ENCODE data around the gene C19orf67.

Gene C19orf67

GRCh38 chr19:14120497-14120780 lies 34.9 kb upstream of the C19orf67 start:
- H3K36me3 ChIP-seq (ENCODE audit: control insufficient read depth, insufficient read depth, low read length) = no peaks in the 10 kb centered on the region
- peak overlapping the region; percentile 100 for H3K27ac ChIP-seq

DNA sequence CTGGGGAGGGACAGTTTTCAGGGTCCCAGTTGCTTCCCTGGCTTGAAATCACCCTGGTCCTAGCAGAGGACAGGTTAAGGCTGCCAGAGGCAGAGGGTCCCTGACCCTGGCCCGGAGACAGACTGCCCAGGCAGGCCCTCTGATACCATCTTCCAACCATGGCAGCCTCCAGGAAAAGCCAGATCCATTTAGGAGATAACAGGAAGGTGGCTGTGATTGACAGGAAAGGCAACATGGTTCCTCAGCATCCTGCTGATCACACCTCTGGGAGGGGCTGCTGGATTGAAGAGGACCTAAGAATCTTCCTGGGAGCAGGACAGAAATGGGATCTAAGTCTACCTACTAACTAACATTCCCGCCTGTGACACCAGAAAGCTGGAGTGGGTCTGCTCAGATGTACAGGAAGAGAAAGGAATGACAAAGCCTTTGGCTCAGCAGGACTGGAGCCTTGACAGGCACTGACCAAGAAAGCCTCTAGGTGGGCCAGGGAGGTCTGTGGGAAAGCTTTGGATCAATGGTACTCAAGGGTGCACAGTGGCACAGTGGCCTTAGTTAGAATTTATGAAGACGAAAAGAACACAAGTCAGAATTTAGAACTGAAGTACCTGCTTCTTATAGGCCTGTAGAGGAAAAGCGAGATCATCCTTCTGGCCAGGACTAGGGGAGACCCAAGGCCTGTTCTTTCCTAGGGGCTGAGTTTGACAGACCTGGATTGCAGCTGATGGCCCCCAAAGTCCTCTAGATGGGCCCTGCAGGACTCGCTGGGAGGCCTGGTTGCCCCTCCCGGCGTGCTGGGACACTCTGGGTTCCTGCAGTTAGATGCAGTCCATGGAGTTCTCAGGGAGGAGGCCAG lies 34.3 kb upstream of the C19orf67 start:
- H3K27me3 ChIP-seq (ENCODE audit: control insufficient read depth, insufficient read depth, low read length) = no peaks in the 10 kb centered on the region
- peaks cover 19% of the 10 kb centered on the region for H3K79me2 ChIP-seq
- peak overlapping the region; percentile 100 for H3K27ac ChIP-seq
- H3K36me3 ChIP-seq (ENCODE audit: control insufficient read depth, insufficient read depth, low read length) = no peaks in the 10 kb centered on the region
- no peak for TF ChIP-seq CTCF (IDR thresholded peaks at IDR 0.05)
- H3K4me2 ChIP-seq (ENCODE audit: low read length) = peak overlapping the region; percentile 98
- H3K4me1 ChIP-seq = peaks cover 35% of the 10 kb centered on the region
- peak overlapping the region; percentile 82 for H2AFZ ChIP-seq
- H3K9ac ChIP-seq = no peak overlapping the region
- no peaks in the 10 kb centered on the region for H3K9me3 ChIP-seq (ENCODE audit: control insufficient read depth, low read length)
- no peak overlapping the region for H3K4me3 ChIP-seq (ENCODE audit: low read depth, low read length)

More at GRCh38 chr19:14120497-14120780, 34.9 kb upstream of the C19orf67 start:
- H3K4me2 ChIP-seq (ENCODE audit: low read length) = no peak overlapping the region
- no peak overlapping the region for H3K4me3 ChIP-seq (ENCODE audit: low read depth, low read length)
- H3K4me1 ChIP-seq = peaks cover 35% of the 10 kb centered on the region
- H3K27me3 ChIP-seq (ENCODE audit: control insufficient read depth, insufficient read depth, low read length) = no peaks in the 10 kb centered on the region
- no peak overlapping the region for H3K9ac ChIP-seq
- H3K9me3 ChIP-seq (ENCODE audit: control insufficient read depth, low read length) = no peaks in the 10 kb centered on the region
- TF ChIP-seq CTCF (IDR thresholded peaks at IDR 0.05) = no peak
- H2AFZ ChIP-seq = peak overlapping the region; percentile 82
- peaks cover 18% of the 10 kb centered on the region for H3K79me2 ChIP-seq

DNA sequence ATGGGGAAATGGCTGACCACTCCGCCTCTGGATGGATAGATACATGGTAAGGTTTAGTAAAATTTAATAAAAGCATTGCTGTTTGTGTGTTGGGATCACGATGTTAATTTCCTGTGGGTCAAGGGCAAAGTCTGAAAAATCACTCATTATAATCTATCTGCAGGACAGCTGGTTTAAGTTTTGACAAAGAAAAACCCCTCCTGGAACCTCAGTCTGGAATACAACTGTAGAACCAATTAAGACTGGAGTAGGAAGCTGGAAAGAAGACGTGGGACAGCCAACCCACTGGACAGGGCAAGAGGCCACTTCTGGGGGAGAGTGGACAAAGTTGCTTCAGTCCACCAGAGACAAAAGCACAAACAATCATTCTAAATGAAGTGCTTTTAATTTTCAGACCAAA lies 33.6 kb upstream of the C19orf67 start:
- TF ChIP-seq CTCF (IDR thresholded peaks at IDR 0.05) = no peak
- peaks cover 39% of the 10 kb centered on the region for H3K4me1 ChIP-seq

GRCh38 chr19:14118165-14119051 lies 32.8 kb upstream of the C19orf67 start:
- Histone ChIP-seq H3K36me3 (ENCODE audit: control insufficient read depth, insufficient read depth, low read length) (no peaks in the 10 kb centered on the region), H3K4me3 (ENCODE audit: low read depth, low read length) (peak overlapping the region; percentile 61), H3K9me3 (ENCODE audit: control insufficient read depth, low read length) (no peaks in the 10 kb centered on the region), H2AFZ (peak overlapping the region; percentile 82), H3K27me3 (ENCODE audit: control insufficient read depth, insufficient read depth, low read length) (no peaks in the 10 kb centered on the region), H3K4me2 (ENCODE audit: low read length) (peak overlapping the region; percentile 98), H3K79me2 (peaks cover 33% of the 10 kb centered on the region), H3K27ac (peak overlapping the region; percentile 100), H3K4me1 (peaks cover 39% of the 10 kb centered on the region), H3K9ac (peak overlapping the region; percentile 95)
- peak; percentile 5 for TF ChIP-seq CTCF (IDR thresholded peaks at IDR 0.05)

More for the DNA sequence above, 33.6 kb upstream of the C19orf67 start:
- no peaks in the 10 kb centered on the region for H3K36me3 ChIP-seq (ENCODE audit: control insufficient read depth, insufficient read depth, low read length)
- peak overlapping the region; percentile 38 for H3K9ac ChIP-seq
- no peaks in the 10 kb centered on the region for H3K27me3 ChIP-seq (ENCODE audit: control insufficient read depth, insufficient read depth, low read length)
- no peaks in the 10 kb centered on the region for H3K9me3 ChIP-seq (ENCODE audit: control insufficient read depth, low read length)
- peak overlapping the region; percentile 61 for H3K4me3 ChIP-seq (ENCODE audit: low read depth, low read length)
- H3K79me2 ChIP-seq = peaks cover 25% of the 10 kb centered on the region
- peak overlapping the region; percentile 100 for H3K27ac ChIP-seq
- H3K4me2 ChIP-seq (ENCODE audit: low read length) = peak overlapping the region; percentile 98
- peak overlapping the region; percentile 82 for H2AFZ ChIP-seq
